Measurements from ENCODE around the gene RASSF10.

The RASSF10 gene

DNA sequence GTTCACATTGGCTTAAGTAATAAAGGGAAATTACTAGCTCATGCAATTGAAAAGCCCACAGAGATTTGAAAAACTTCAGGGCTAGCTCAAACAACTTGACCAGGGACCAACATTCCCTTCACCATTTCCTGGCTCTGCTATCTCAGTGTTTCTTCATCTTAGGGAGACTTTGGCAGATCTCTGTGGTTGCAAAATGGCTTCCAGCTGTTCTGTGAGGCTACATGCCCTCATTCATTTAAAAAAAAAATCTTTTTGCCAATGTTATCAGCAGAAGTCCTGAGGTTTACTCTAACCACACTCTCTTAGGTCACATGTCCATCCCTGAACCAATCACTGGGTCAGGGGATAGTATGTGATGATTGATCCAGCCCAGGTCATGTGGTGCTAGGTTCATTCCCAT lies 13.9 kb upstream of the RASSF10 start:
- no peak for DNase-seq

DNA sequence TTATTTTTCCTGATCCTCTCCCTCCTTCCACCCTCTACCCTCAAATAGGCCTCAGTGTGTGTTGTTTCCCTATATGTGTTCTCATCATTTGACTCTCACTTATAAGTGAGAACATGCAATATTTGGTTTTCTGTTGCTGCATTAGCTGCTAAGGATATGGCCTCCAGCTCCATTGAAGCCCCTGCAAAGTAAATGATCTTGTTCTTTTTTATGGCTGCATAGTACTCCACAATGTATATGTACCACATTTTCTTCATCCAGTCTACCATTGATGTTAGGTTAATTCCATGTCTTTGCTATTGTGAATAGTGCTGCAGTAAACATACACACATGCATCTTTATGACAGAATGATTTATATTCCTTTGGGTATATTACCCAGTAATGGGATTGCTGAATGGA lies 13.3 kb upstream of the RASSF10 start:
- DNase-seq = no peak

DNA sequence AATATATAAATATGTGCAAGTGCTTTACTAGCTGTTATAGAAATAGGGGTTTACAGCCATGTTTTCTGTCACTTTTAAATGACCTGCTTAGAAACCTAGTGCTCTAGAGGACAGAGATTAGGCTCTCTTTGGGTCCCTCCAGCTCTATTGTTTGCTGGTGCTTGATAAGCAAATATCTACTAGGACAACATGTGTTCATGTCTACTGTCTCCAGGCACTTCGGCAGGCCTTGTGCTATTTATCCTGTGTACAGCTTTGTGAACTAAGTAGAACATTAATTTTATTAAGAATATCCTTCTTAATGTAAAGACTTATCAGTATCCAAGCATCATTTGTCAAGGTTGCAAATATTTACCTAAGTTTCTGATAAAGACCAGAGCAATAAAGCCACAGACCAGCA lies 11.9 kb upstream of the RASSF10 start:
- DNase-seq = no peak

DNA sequence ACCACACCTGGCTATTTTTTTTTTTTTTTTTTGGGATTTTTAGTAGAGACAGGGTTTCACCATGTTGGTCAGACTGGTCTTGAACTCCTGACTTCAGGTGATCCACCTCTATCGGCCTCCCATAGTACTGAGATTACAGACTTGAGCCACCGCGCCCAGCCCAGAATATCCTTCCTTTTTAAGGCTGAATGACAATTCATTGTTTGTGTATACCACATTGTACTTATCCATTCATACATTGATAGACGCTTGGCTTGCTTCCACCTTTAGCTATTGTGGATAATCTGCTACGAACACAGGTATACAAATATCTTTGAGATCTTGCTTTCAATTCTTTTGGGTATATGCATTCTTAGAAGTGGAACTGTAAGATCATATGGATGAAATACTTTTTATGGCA lies 10.8 kb upstream of the RASSF10 start:
- DNase-seq = no peak

DNA sequence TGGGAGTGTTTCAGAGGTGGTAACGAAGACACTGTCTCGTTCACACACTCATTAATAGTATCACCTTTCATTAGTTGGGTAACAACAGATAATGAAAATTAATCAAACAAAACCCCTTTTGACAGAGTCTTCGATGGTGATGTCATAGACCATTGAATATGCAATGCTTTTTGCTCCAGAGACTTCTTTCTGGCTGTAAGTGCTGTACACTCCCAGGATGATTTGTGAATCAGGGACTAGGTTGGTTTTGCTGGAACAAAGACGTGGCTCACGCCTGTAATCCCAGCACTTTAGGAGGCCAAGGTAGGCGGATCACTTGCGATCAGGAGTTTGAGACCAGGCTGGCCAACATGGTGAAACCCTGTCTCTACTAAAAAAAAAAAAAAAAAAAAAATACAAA lies 9.5 kb upstream of the RASSF10 start:
- no peak for DNase-seq

DNA sequence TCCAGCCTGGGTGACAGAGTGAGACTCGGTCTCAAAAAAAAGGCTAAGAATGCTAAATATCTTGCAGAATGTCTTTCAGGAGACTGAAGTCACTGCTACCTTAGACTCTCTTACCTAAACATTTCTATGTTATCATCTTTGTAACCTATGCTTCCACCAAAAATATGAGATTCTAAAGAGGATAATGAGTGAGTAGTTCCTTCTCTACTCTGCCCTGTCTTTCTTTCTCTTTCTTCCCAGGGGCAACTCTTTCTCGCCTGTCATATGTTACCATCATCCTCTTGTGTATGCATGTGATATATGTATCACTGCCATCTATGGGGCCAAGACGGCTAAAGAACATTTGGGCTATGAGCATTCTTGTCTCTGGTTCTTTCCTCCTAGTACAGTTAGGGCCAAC lies 9.0 kb upstream of the RASSF10 start:
- no peak for DNase-seq

DNA sequence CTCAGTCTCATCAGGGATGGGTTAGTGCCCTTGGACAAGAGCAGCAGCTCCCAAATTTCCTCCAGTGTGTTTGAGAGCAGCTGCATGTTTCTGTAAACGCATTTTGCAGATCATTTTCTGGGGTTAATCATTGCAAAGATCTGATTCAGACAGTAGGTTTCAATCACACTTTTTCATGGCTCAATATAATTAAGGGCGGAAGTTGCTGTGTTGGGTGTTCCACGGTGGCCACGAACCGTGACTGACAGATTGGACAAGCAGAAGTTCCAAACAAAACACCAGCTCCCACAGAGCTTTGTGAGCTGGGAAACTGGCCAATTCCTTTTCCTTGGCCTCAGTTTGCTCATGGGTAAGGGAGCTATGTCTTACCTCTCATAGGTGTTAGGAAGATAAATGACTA lies 8.4 kb upstream of the RASSF10 start:
- DNase-seq = no peak

DNA sequence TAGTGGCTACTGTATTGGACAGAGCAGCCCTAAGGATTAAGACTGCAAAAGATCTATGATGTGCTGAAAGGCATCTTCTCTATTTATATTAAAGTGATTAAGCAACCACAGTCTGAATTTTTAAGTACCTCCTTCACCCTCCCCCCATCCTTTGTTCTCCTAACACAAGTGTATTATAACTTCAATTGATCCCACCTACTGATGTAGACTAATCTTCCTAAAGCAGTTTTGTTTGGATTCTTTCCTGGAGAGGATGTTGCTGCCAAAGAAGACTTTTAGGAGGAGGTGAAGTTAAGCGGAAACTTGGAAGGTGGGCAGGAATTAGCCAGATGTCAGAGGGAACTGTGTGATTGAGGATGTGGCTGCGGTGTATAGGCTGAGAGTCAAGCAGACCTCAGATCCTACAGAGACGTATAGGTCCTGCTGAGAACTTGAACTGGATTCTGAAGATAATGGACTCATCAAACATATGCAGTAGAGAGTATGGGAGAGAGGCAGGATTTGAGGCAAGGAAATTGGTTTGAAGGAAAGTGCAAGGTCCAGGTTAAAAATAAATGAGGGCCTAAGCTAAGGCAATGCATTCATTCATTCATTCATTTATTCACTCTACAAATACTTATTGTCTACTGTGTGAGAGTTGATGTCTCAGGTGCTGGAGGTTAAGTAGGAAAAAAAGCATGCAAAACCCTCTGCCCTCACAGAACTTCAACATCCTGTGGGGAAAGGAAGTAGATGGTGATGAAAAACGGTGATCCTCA lies 5.2 kb upstream of the RASSF10 start:
- no peak for DNase-seq

DNA sequence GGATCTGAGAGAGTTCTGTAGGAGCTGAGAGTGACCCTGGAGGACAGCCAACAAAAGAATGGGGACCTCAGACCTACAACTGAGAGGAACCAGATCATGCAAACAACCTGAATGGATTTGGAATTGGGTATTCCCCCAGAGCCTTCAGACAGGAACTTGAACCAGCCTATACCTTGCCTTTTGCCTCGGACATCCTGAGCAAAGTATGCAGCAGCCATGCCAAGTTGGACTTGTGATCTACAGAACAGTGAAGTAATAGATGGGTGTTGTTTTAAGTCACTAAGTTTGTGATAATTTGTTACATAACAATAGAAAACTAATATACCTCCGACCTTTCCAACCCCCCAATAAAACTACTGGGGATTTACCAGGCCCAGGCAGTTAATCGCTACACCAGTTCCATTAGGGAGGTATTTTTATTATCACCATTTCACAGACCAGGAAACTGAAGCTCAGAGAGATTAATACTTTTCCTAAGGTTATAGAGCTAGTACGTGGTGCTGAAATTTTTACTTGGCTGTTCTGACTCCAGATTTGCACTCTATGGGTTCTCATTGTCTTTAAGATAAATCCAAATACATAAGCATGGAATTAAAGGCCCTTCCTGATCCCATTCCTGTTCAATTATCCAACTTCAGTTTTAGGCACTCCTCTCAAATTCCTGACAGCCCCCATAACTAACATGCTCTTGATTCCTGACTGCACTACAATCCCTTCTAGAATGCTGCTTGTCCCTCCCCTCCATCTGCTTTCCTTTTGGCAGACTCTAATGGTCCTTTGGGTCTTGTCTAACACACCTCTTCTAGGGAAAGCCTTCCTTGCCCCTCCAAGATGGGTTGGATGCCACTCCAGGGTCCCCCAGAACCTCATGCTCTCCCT lies 1.7 kb upstream of the RASSF10 start:
- DNase-seq = no peak

DNA sequence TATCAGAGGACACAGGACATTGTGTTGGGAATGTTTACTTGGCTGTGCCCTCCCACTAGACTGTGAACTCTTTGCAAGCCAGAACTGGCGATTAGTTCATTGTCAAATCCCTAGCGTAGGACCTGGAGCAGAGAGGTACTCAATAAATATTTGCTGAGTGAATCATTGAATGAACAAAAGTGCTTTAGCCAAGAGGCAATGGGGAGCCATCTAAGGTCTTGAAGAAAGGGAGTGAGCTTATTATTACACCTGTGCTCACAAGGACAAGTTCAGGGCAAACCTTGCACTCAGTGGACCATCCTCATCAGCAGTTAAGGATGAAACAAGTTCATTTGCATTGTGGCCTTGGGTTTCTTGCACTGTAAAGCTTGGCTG lies 1.1 kb upstream of the RASSF10 start:
- DNase-seq = no peak

DNA sequence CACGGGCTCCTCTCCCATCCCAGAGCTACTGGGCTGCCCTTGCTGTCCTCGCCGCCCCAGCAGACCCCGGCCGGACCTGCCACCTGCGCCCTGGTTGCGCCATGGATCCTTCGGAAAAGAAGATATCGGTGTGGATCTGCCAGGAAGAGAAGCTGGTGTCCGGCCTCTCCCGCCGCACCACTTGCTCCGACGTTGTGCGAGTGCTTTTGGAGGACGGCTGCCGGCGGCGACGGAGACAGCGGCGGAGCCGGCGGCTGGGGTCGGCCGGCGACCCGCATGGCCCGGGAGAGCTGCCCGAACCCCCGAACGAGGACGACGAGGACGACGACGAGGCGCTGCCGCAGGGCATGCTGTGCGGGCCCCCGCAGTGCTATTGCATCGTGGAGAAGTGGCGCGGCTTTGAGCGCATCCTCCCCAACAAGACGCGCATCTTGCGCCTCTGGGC lies 382 bp downstream of the RASSF10 start:
- no peak for DNase-seq

DNA sequence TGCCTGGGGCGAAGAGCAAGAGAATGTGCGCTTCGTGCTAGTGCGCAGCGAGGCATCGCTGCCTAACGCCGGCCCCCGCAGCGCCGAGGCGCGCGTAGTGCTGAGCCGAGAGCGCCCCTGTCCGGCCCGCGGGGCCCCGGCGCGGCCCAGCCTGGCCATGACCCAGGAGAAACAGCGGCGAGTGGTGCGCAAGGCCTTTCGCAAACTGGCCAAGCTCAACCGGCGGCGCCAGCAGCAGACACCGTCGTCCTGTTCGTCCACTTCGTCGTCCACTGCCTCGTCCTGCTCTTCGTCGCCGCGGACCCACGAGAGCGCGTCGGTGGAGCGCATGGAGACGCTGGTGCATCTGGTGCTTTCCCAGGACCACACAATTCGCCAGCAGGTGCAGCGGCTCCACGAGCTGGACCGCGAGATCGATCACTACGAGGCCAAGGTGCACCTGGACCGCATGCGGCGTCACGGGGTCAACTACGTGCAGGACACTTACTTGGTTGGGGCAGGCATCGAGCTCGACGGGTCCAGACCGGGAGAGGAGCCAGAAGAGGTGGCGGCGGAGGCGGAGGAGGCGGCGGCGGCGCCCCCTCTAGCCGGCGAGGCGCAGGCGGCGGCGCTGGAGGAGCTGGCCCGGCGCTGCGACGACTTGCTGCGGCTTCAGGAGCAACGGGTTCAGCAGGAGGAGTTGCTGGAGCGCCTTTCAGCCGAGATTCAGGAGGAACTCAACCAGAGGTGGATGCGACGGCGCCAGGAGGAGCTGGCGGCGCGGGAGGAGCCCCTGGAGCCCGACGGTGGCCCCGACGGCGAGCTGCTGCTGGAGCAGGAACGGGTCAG lies 1.0 kb downstream of the RASSF10 start:
- DNase-seq = no peak

DNA sequence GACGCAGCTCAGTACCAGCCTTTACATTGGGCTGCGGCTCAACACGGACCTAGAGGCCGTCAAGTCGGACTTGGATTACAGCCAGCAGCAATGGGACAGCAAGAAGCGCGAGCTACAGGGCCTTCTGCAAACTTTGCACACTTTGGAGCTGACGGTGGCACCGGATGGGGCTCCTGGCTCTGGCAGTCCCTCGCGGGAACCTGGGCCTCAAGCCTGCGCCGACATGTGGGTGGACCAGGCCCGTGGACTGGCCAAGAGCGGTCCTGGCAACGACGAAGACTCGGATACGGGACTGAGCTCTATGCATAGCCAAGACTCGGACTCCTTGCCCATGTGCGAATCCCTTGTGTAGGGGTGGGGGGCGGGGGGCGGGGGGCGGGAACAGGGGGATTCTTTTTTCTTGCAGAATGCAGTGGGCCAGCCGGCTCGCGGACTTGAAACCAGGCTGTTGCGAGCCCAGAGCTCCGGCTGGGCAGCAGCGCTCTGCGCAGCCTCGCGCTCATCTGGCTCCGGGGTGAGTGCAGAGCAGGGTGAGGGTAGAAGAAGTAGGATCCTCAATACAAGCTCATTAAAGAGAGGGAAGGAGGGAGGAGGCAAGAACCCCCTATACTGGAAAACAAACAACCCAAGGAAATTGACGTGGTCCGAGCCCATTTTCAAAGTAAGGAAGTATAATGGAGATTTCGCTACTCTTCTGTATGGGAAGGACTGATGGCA lies 1.8 kb downstream of the RASSF10 start:
- no peak for DNase-seq

DNA sequence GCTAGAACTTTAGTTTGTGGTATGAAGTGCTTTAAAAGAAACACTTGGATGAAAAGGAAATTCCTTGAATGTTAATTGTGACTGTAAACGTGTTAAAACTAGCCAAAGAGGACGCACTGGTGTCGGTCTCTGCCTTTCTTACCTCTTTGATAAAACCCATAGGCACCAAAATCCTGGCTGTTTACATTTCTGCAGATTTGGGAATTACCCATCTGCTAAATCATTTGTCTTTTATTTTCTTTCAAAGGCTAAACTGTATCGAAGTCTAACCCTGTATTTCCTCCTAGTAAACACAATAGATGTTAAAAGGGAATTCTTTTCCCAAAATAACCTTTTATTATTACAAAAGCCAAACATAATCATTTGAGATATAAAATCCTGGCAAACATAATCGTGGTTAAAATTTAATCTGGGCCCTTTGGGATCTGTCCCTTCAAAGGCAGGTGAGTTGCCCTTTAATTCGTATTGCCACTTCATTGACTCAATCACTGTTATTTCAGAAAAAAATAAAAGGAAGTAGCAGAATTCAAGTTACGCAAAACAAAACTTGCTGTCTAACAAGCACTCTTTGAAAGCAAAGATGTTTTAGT lies 2.4 kb downstream of the RASSF10 start:
- DNase-seq = no peak

DNA sequence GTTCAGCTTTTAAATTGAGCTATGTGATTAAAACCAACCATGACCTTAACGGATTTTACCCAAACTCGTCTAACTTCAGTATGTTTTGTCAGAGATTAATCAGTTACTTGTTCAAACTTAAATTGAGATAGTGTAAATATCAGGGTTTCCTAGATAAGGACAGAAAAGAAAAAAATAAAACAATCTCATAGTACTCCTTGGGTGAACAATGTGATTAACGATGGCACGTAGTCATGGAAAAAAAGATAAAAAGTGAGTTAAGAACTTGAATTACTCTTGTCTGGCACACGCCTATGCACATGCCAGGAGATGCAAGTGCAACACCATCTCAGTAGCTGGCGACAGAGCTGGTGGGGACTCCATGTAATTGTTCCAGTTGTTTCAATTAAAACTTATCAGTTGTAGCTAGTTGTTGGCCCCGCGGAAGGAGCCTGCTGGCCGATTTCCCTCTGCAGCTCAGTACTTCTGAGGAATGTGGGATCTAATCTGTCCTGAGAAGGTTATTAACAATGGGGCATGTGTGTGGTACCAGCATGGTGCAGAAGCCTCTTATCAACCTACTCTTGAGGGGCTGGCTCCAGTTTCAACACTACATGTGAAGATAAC lies 3.0 kb downstream of the RASSF10 start:
- DNase-seq = no peak

DNA sequence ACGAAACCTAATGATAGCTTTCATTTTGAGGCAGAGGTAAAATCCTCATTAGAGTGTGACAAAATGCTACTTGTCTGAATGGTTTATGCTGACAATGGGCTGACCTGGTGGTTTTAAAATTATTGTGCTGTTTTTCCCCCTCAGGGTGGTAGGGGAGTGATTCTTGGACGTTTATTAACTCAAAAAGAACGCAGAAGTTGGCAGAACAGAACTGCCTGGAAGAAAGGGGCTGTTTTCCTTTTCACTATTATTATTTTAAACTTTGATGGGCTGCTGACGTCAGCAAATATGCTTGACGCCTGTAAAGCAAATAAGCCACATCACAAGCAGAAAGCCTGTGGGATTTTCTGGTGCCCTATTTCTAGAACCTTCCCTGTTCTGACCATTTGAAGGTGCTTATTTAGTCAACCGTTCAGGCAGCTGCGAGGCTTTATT lies 4.0 kb downstream of the RASSF10 start:
- DNase-seq = no peak

DNA sequence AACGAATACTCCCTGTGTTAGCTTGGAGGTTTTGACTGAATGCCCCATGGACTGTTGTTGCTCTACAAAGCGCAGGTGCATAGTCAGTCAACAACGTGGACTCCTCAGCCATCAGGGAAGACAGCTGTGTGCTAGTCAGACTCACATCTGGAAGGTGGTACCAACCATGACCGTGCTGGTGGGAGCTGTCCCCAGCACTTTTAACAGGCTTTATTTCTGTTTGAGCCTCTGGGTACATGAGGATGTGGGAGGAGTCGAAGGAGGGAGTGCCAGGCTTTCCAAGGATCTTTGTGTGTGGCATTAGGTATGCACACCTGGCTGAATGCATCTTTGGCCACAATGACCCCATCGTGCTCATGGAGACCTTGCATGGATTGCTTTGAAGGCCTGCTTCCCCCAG lies 6.6 kb downstream of the RASSF10 start:
- DNase-seq = no peak

DNA sequence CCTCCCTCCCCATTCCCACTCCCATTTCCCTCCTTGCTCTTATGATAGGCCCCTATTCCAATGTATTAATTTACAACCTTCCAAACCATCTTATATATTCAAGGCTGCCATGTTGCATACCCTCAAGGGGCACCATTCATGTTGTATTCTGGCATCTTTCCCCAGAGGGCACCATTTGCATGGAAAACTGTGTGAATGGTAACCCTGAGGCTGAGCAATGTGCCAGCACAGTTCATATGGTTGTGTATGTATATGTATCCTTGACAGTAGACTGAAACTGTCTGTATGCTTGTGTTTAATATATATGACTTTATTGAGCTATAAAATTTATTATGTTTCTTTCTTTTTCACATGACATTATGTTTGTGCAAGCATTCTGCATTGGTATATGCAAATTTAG lies 7.3 kb downstream of the RASSF10 start:
- no peak for DNase-seq

DNA sequence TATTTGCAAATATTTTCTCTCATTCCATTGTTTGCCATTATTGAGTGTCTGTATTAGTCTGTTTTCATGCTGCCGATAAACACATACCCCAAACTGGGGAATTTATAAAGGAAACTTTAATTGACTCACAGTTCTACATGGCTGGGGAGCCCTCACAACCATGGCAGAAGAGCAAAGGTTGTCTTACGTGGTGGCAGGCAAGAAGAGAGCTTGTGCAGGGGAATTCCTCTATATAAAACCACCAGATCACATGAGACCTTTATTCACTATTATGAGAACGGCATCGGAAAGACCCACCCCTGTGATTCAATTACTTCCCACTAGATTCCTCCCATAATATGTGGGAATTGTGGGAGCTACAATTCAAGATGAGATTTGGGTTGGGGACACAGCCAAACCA lies 10.2 kb downstream of the RASSF10 start:
- DNase-seq = no peak

DNA sequence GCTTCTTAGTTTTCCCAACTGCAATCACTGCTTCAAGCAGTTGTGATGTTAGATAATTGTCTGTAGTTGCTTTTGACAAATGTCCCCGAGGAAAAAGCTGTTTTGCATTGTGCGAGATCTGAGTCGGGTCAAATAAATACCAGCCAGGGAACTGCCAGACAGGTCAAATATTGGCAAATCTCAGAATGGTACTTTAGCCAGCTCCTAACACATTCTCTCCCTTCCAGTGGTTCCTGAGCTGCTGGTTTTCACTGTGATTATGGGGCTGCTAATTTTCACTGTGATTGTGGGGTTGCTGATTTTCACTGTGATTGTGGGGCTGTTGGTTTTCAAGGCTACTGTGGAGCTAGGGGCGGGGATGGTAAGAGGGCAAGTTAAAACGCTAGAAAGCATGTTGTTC lies 14.3 kb downstream of the RASSF10 start:
- no peak for DNase-seq

DNA sequence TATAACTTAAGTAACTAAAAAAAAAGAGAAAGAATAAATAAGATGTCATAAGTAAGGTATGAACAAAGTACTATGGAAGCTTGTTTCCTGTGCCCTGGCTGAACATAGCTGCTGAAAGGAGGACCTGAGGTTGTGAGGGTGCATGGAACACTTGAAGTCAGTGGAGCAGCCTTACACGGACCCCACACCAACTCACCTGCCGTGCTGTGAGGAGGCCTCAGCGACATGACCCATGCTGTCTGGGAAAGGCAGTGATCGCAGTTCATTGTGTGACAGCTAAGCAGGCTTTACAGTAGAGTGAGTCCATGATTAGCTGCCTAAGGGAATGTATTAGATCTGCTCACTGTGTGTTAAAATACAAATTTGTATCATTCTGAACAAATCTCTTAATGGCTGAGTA lies 17.6 kb downstream of the RASSF10 start:
- no peak for DNase-seq

DNA sequence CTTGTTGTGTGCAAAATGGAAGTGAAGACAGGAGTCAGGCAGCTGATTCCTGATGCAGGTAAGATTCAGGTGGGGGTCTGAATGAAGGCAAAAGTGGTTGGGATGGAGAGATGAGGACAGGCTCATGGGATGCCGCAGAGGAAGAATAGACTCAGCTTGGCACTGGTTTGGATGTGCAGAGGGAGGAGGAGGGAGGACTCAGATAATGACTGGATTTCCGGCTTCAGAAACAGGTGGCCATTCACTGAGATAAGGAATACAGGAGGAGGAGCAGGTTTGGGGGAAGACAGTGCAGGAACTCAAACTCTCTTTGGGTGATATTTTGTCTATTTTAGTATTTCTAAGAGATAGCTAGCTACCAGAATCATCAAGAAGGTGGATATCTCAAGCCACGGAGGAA lies 19.2 kb downstream of the RASSF10 start:
- no peak for DNase-seq
